CD4-positive, alpha-beta T cell (primary cell): ENCODE measurements around the gene RGS7BP. TPM values are rescaled to one million over a fixed set of nuclear protein-coding genes. Genes with fewer than 3 reads are reported as not detected.

Experiments used
- ATAC-seq: fragments of 200-7000 bp; cut with Tn5 transposase; one replicate; pipeline ENCODE4 v1.10.0; 2022; ENCODE audit warnings: mild to moderate bottlenecking; ENCODE audit not compliant: poor library complexity
- CTCF ChIA-PET: fragments of 350-600 bp; sonication (Branson Sonifier 250); formaldehyde crosslinking; loops from one replicate; lab custom pipeline; 2021; ENCODE audit warnings: antibody characterized with exemption, inconsistent platforms; lab: Charles Lee
- POLR2A ChIA-PET: fragments of 350-600 bp; sonication (Branson Sonifier 250); formaldehyde crosslinking; loops from one replicate; lab custom pipeline; 2021; ENCODE audit warnings: antibody characterized with exemption, inconsistent platforms; lab: Charles Lee
- DNase-seq, 14 experiments: peaks; one replicate each; pipeline ENCODE4 v3.0.0-alpha.2; 2013 to 2020; ENCODE audit warnings: mixed read lengths in 2 of 14
- H3K27ac ChIP-seq, 2 donors: one replicate each; pipeline versions ENCODE4 v1.5.1 to v1.7.0; 2013; ENCODE audit warnings: low read length in 2 of 2, low read depth in 1 of 2, mild to moderate bottlenecking in 1 of 2
- H3K27me3 ChIP-seq, 2 experiments: 1 replicate in 1 of 2; 2 replicates in 1 of 2; pipeline versions ENCODE4 v1.6.1 to v1.7.0; 2013; ENCODE audit warnings: low read length in 2 of 2, control low read depth in 1 of 2, mild to moderate bottlenecking in 1 of 2, moderate library complexity in 1 of 2; ENCODE audit not compliant: insufficient read depth in 2 of 2, control insufficient read depth in 1 of 2
- H3K36me3 ChIP-seq: one replicate; pipeline ENCODE4 v1.6.1; 2013; ENCODE audit warnings: low read length, control low read depth; ENCODE audit not compliant: insufficient read depth
- H3K4me1 ChIP-seq: one replicate; pipeline ENCODE4 v1.6.1; 2013; ENCODE audit warnings: low read length, control low read depth; ENCODE audit not compliant: insufficient read depth
- H3K4me3 ChIP-seq: one replicate; pipeline ENCODE4 v1.5.1; 2013; ENCODE audit warnings: mild to moderate bottlenecking, low read length, moderate library complexity
- H3K9me3 ChIP-seq, 2 experiments: 1 replicate in 1 of 2; 2 replicates in 1 of 2; pipeline versions ENCODE4 v1.6.1 to v1.7.0; 2013; ENCODE audit warnings: low read length in 2 of 2, mild to moderate bottlenecking in 2 of 2, control low read depth in 1 of 2, moderate library complexity in 1 of 2; ENCODE audit not compliant: control insufficient read depth in 1 of 2, insufficient read depth in 1 of 2
- H3K27ac Mint-ChIP-seq: one replicate; pipeline ENCODE4 v1.8.0; 2020; ENCODE audit warnings: mixed read lengths
- H3K27me3 Mint-ChIP-seq: one replicate; pipeline ENCODE4 v1.8.0; 2021; ENCODE audit warnings: mixed read lengths
- H3K36me3 Mint-ChIP-seq: one replicate; pipeline ENCODE4 v1.8.0; 2021; ENCODE audit warnings: low read depth, mixed read lengths
- H3K4me1 Mint-ChIP-seq: one replicate; pipeline ENCODE4 v1.8.0; 2021; ENCODE audit warnings: low read depth, mixed read lengths
- H3K4me3 Mint-ChIP-seq: one replicate; pipeline ENCODE4 v1.8.0; 2020; ENCODE audit warnings: mild to moderate bottlenecking, mixed read lengths
- H3K9me3 Mint-ChIP-seq: one replicate; pipeline ENCODE4 v1.8.0; 2020; ENCODE audit warnings: mixed read lengths
- intact Hi-C, 2 experiments: fragments of 100-400 bp; cut with DNase I in 1 of 2; cut with micrococcal nuclease in 1 of 2; formaldehyde crosslinking; loops; one replicate each; pipeline versions ENCODE4 v1.15.1 to v1.9.0; 2023 to 2025; cut with DNase I, micrococcal nuclease
- total RNA-seq, 174 experiments: library from RNA in 2 of 174; stranded (reverse) in 2 of 174; gene quantifications; one replicate each; pipeline ENCODE4 v1.2.3 and lab custom pipeline; 2021 to 2026
- TF ChIP-seq, protein P1 (sequence below): fragments of 200-600 bp; IDR thresholded peaks from one replicate; pipeline ENCODE4 v1.8.0; 2022; ENCODE audit warnings: antibody characterized with exemption, mild to moderate bottlenecking

Gene RGS7BP
- total RNA-seq, 2 experiments from 2014 or later = not detected

DNA sequence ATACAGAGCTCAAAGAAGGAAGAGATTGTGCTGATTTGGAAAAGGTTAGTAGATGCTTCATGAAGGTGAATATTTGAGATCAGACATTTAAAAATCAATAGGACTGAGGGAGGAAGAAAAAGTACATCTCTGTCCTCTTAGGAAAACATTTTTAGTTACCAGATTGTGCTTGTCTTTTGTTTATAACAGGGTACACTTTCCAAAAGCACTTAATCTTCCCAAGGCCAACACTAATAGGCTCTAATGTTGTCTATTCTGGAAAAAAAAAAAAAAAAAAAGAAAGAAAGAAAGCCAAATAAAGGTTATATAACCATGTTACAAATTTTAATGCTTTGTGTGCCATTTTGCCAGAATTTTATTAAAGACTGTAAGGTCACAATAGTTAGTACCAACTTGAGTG is 139.0 kb downstream of the RGS7BP start:
- H3K9me3 Mint-ChIP-seq = no peaks in the 10 kb centered on the region
- Histone ChIP-seq H3K36me3 (no peaks in the 10 kb centered on the region), H3K27ac (no peak overlapping the region), H3K4me3 (no peak overlapping the region), H3K9me3 (no peaks in the 10 kb centered on the region), H3K4me1 (no peaks in the 10 kb centered on the region), H3K27me3 (no peaks in the 10 kb centered on the region)
- H3K4me3 Mint-ChIP-seq = no peak overlapping the region
- H3K4me1 Mint-ChIP-seq = no peaks in the 10 kb centered on the region
- TF ChIP-seq, protein P1, sequence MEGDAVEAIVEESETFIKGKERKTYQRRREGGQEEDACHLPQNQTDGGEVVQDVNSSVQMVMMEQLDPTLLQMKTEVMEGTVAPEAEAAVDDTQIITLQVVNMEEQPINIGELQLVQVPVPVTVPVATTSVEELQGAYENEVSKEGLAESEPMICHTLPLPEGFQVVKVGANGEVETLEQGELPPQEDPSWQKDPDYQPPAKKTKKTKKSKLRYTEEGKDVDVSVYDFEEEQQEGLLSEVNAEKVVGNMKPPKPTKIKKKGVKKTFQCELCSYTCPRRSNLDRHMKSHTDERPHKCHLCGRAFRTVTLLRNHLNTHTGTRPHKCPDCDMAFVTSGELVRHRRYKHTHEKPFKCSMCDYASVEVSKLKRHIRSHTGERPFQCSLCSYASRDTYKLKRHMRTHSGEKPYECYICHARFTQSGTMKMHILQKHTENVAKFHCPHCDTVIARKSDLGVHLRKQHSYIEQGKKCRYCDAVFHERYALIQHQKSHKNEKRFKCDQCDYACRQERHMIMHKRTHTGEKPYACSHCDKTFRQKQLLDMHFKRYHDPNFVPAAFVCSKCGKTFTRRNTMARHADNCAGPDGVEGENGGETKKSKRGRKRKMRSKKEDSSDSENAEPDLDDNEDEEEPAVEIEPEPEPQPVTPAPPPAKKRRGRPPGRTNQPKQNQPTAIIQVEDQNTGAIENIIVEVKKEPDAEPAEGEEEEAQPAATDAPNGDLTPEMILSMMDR = no peak
- CTCF ChIA-PET = no interaction called here
- DNase-seq (no peak), ATAC-seq (no peak)
- POLR2A ChIA-PET = no interaction called here
- H3K27me3 Mint-ChIP-seq = no peaks in the 10 kb centered on the region
- no peak overlapping the region for H3K27ac Mint-ChIP-seq
- intact Hi-C loops = no loop called here
- H3K36me3 Mint-ChIP-seq = no peaks in the 10 kb centered on the region

DNA sequence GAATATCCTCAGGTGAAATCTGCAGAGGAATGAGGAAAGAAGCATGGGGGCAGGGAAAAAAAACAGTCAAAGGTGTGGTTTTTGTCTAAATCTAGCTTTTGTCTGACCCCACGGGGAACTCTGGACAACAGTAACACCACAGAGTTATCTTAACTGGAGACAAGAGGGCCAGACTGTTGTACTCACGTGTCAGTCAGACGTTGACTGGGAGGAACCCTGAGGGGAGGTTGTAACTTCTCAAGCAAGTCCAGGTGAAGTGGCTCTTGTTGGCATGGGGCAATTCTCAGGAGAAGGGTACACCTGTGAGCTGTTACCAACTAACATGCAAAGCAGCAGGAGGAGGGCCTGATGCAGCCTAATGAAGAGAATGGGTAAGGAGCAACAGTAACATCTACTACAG is 140.4 kb downstream of the RGS7BP start:
- Mint-ChIP-seq H3K27me3 (no peaks in the 10 kb centered on the region), H3K4me1 (no peaks in the 10 kb centered on the region), H3K9me3 (no peaks in the 10 kb centered on the region), H3K36me3 (no peaks in the 10 kb centered on the region), H3K27ac (no peak overlapping the region), H3K4me3 (no peak overlapping the region)
- intact Hi-C loops = loop anchor here in 1 of 2 experiments (1.0 kb wide), 1 partner anchor 25 kb away; no protein-coding TSS in a partner anchor
- CTCF ChIA-PET = interaction anchor here (1.0 kb wide), 1 partner anchor 11 kb away, joined by 4 read pairs; no protein-coding TSS in a partner anchor
- POLR2A ChIA-PET = no interaction called here
- Histone ChIP-seq H3K27me3 (no peaks in the 10 kb centered on the region), H3K36me3 (no peaks in the 10 kb centered on the region), H3K9me3 (no peaks in the 10 kb centered on the region), H3K4me3 (no peak overlapping the region), H3K4me1 (no peaks in the 10 kb centered on the region), H3K27ac (no peak overlapping the region)
- TF ChIP-seq, protein P1 = no peak
- DNase-seq (no peak), ATAC-seq (no peak)

DNA sequence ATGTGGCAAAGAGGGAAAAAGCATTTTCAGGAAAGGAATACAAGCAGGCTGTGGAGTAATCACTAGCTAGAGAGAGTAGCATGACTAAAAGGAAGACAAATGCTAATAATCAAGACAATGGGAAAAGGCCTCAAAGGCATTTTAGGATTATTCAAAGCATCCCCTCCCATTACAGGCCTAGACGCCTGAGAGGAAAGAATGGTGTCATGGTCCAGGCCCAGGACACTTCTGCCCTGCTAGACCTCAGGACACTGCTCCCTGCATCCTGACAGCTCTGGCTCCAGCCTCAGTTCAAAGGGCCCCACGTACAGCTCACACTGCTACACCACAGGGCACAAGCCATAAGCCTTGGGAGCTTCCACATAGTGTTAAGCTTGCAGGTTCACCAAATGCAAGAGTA is 143.7 kb downstream of the RGS7BP start:
- ChIA-PET CTCF (no interaction called here), POLR2A (no interaction called here)

More for the DNA sequence above, 143.7 kb downstream of the RGS7BP start:
- H3K9me3 Mint-ChIP-seq = no peaks in the 10 kb centered on the region
- no peak overlapping the region for H3K27ac ChIP-seq
- no peaks in the 10 kb centered on the region for H3K9me3 ChIP-seq
- no peak overlapping the region for H3K27ac Mint-ChIP-seq
- H3K27me3 ChIP-seq = no peaks in the 10 kb centered on the region
- no peaks in the 10 kb centered on the region for H3K36me3 Mint-ChIP-seq
- TF ChIP-seq, protein P1 = no peak
- peaks cover 5% of the 10 kb centered on the region for H3K27me3 Mint-ChIP-seq
- no peaks in the 10 kb centered on the region for H3K36me3 ChIP-seq
- ATAC-seq (no peak), DNase-seq (no peak)
- no peak overlapping the region for H3K4me3 Mint-ChIP-seq
- no peaks in the 10 kb centered on the region for H3K4me1 Mint-ChIP-seq
- H3K4me1 ChIP-seq = no peaks in the 10 kb centered on the region
- no peak overlapping the region for H3K4me3 ChIP-seq
- intact Hi-C loops = no loop called here
